NOMO-1 treated with DMSO at 0.1 percent for 48 hours (cell line): ENCODE data around the gene PACS2.
A peak's percentile ranks its signal among the peaks of the same experiment; 100 is the strongest.
"Not testable (repeated sequence)": the region's sequence is repeated elsewhere in the genome, so short reads cannot be mapped to it uniquely, and the experiment has no call there.

ENCODE experiments used
- DNase-seq: peaks from one replicate; lab custom pipeline; 2025; ENCODE audit not compliant: unreplicated experiment; lab: John Stamatoyannopoulos, UW

PACS2 gene

GRCh38 chr14:105313381-105314286 lies 914 bp upstream of the PACS2 start:
- DNase-seq = no peak

GRCh38 chr14:105315211-105315721 lies 718 bp downstream of the PACS2 start:
- DNase-seq = peak; percentile 36

GRCh38 chr14:105315941-105316576 lies 1.5 kb downstream of the PACS2 start:
- DNase-seq = peak; percentile 5

- no peak for DNase-seq
Observed at GRCh38 chr14:105316577-105316941, 2.0 kb downstream of the PACS2 start.

- DNase-seq = no peak
Observed at GRCh38 chr14:105316968-105317510, 2.5 kb downstream of the PACS2 start.

- DNase-seq = peak; percentile 47
Observed at GRCh38 chr14:105317546-105317945, 3.0 kb downstream of the PACS2 start.

- DNase-seq = no peak
Observed at GRCh38 chr14:105322791-105323556, 8.4 kb downstream of the PACS2 start.

GRCh38 chr14:105323663-105324062 lies 9.1 kb downstream of the PACS2 start:
- no peak for DNase-seq

- DNase-seq = no peak
Observed at GRCh38 chr14:105324080-105324778, 9.7 kb downstream of the PACS2 start.

- DNase-seq = no peak
Observed at GRCh38 chr14:105324871-105325270, 10.3 kb downstream of the PACS2 start.

- no peak for DNase-seq
Observed at GRCh38 chr14:105325303-105325702, 10.8 kb downstream of the PACS2 start.

GRCh38 chr14:105325716-105326567 lies 11.4 kb downstream of the PACS2 start:
- peak; percentile 25 for DNase-seq

GRCh38 chr14:105326568-105326867 lies 12.0 kb downstream of the PACS2 start:
- DNase-seq = no peak

GRCh38 chr14:105326891-105327694 lies 12.5 kb downstream of the PACS2 start:
- no peak for DNase-seq

- DNase-seq = not testable (repeated sequence)
Observed at GRCh38 chr14:105327695-105328045, 13.1 kb downstream of the PACS2 start.

GRCh38 chr14:105328070-105328677 lies 13.6 kb downstream of the PACS2 start:
- no peak for DNase-seq

- DNase-seq = no peak
Observed at GRCh38 chr14:105328678-105329390, 14.3 kb downstream of the PACS2 start.
